ENCODE results near the gene NFIA.

The NFIA gene

GRCh38 chr1:61190153-61190552, 107.8 kb downstream of the NFIA start:
- no peak for DNase-seq

- no peak for DNase-seq
These were observed 108.5 kb downstream of the NFIA start for GRCh38 chr1:61190618-61191432.

- no peak for DNase-seq
These were observed 109.0 kb downstream of the NFIA start for GRCh38 chr1:61191433-61191720.

GRCh38 chr1:61192663-61193330, 110.4 kb downstream of the NFIA start:
- no peak for DNase-seq

GRCh38 chr1:61193808-61194207, 111.4 kb downstream of the NFIA start:
- DNase-seq = no peak

DNA sequence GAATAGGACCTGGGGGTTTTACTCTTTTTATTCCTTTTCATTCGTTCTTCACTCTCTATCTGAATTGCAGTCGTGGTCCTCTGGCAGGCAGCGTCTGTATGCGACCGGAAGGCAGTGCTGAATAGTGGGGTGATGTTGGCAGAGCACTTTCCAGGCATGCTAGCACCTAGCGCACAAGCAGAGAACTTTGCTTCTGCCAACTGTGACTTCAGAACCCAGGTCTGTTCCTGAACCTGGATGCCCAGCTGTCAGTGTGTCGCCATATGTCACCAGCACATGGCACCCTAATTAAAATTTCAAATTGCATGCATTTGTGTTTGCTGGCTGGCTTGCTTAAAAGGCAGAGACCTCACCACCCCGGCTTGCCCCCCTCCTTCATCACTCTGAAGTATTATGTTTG, 116.2 kb downstream of the NFIA start:
- DNase-seq = no peak

DNA sequence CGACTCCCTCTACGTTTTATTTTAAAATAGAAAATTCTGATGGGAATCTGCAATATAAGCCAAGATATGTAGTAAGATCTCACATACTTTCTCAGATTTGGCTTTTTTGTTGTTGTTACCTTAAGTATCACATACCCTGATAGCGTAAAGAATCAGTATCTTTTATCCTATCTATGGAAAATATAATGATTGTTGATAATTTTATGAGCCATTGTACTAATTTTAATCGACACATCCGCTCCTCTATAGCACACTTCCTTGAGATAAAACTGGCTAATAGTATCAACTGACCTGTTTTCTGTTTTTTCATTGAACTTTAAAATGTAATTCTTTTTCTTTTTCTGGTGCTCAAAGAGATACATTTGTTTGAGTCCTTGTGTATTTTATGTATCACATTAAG, 118.7 kb downstream of the NFIA start:
- no peak for DNase-seq

GRCh38 chr1:61202854-61203598, 120.7 kb downstream of the NFIA start:
- no peak for DNase-seq

DNA sequence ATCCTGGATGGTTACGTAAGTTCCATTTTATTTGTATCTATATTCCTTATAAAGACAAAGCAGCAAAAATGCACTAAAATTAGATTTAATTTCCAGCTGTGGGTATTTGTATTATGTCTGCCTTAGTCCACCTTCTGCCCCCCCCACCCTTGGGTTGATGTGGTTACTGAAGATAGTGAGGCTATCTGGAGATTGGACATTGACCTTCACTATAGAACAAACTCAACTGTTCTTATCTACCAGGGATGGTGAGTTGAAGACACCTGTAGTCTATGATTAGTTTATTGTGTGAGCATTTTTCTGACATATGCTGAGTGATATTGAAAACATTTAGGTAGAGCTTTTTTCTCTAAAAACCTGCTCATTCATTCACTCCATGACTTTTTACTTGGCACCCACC, 122.2 kb downstream of the NFIA start:
- DNase-seq = no peak

- DNase-seq = no peak
These were observed 125.1 kb downstream of the NFIA start for GRCh38 chr1:61207416-61207815.

DNA sequence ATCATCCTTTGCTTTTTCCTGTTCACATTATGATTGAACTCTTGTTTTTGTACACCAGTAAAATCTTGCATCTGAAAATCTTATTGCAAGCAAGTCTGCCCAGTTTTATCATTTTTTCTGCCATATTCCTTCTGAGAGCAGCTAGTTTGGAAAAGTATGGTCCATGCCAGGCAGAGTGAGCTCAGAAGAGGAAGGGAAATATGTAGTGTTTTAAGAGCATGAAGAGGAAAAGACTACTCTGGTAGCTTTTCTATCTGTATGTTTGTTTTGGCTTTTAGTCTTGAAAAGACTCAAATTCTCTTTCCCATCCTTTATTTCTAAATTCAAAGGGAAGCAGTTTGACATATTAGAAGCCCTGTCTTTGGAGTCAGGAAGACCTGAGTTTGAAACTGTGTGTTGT, 125.8 kb downstream of the NFIA start:
- no peak for DNase-seq

DNA sequence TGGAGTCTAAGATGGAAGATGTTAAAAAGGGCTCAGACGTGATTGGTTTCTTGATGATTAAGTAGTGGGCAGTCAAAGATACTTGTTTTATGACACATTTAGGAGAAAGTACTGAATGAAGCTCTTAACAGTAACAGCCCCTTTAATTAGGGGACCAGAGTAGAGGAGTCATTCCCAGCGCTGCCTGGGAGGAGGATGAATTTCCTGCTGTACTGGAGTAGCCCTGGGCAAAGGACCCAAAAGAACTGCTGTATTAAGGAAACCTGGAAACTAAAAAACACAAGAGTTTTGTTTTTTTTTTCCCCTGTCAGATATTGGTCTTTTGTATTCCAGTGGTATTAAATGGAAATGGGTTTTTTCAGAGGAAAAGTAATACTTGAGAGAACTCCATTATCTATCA, 126.5 kb downstream of the NFIA start:
- DNase-seq = no peak

- DNase-seq = no peak
These were observed 128.2 kb downstream of the NFIA start for GRCh38 chr1:61210435-61211154.

DNA sequence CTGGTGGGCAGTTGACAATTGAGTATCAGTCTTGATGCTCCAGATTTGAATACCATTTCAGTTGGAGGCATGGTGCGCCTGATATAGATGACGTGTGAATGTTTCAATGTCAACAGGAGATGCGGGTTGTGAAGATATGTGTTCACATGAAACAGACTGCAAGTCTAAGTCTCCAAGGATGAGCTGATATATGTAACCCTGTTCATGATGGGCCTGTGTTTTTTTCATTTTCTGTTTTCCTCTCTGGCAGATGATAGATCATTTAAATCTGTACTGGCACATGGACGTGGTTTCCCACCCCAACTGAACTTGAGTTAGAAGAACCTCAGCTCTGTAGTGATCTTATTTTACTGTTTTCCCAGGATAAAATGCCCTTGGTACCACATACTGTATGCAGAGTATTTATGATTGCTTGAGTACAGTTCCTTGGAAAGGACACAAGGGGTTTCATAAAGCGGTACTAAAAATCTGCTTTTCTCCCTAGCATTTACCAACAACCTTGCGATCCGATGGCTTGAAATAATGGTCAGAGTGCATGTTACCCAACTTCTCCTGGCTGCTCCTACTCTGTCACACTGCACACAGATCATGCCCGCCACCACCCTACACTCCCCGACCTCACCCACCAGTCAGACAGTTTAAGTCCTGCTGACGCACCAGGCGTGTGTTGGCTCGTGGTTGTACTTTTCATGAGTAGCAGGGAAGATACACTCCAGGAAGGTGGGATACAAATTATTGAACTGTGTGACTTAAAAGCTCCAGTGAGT, 131.1 kb downstream of the NFIA start:
- no peak for DNase-seq

DNA sequence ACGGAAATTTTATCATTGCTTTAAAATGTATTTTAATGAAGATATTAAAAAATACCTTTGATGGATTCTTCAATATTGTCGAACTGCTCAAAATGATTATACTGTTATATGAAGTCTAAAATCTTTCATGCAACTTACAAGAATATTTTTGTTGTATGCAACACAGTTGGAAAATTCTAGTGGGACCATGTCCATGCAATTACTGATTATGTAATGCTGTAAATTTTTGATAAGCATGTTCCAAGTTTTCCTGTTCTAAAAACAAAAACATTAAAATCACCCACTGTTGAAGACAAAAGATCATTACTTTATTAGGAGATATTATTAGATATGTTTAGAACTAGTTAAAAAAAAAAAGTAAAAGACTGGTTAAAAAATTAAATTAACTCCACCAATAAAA, 132.8 kb downstream of the NFIA start:
- DNase-seq = no peak

DNA sequence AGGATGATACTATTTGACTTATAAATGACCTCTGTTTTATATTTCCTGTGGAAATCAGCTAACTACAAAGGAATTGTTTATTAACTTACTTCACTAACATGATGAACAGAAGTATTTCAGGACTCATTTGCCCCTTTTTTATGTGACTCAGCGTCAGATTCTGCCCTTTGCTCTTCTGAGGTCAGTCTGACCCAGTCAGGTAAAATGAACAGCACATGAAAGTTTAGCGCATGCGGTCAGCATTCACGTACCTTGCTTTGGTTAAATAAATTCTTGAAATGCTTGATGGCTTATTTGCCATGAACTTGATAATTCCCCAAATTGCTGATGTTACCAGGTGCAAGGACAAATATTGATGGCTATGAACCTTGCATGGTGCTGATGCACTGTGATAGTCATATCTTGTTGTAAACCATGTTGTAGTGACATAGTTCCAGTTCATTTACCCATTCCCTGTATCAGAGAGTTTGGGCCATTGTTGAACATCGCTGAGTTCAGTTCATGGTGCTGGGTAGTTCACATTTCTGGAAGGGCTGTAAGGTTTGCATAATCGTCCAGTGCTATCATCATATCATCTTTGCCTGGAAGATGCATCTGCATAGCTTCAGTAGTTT, 133.4 kb downstream of the NFIA start:
- DNase-seq = no peak

DNA sequence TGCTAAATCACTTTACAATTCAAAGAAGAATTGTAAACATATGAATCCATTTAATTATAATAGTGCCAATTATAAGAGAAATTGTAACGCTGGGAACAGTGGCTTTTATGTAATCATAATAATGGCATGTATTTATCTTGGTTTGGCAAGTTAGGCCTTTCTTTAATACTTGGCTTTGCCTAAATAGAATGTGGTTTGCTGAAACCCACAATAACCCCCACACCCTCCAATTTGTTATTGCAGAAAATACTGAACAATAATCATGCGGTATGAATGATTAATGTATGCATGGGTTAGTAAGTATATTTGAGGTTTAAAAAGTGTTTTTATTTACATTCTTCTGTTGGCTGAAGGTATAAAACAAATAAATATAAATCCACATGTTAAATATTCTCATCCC, 138.2 kb downstream of the NFIA start:
- DNase-seq = peak; percentile 77

- peak; percentile 61 for DNase-seq
These were observed 139.3 kb downstream of the NFIA start for GRCh38 chr1:61221642-61222041.

DNA sequence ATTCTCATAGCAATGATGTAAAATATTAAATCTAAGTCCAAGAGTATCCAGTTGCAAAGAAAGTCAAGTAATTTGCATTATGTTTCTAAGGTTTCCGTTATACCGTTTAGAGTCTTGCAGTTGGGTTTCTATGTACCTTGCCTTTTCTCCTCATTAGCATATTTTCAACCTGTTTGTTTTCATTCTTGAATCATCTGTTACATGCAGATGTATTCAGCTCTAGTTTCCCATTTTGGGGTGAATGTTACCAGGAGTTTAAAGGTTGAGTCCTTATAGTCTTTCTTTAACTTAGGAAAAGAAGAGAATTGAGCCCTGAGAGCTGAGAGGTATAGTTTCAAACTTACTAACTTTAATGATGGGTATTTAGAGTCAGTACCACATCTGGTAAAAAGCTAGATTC, 139.9 kb downstream of the NFIA start:
- no peak for DNase-seq

GRCh38 chr1:61223140-61223539, 140.8 kb downstream of the NFIA start:
- DNase-seq = no peak

GRCh38 chr1:61224609-61225008, 142.2 kb downstream of the NFIA start:
- DNase-seq = no peak

- no peak for DNase-seq
These were observed 143.1 kb downstream of the NFIA start for GRCh38 chr1:61225478-61225877.
